Osteocyte (in vitro differentiated cells): ENCODE results near the gene TIMM17B. TPM values are rescaled to one million over a fixed set of nuclear protein-coding genes. Genes with fewer than 3 reads are reported as not detected.

Source experiments
- DNase-seq: peaks from one replicate; pipeline ENCODE4 v3.0.0; 2021; ENCODE audit warnings: mixed read lengths; ENCODE audit not compliant: unreplicated experiment; ENCODE audit errors: extremely low spot score
- H3K27ac Mint-ChIP-seq: one replicate; pipeline ENCODE4 v1.8.0; 2021; ENCODE audit warnings: mild to moderate bottlenecking, mixed read lengths; ENCODE audit not compliant: unreplicated experiment
- H3K27me3 Mint-ChIP-seq: one replicate; pipeline ENCODE4 v1.8.0; 2021; ENCODE audit warnings: mixed read lengths; ENCODE audit not compliant: unreplicated experiment
- H3K36me3 Mint-ChIP-seq: one replicate; pipeline ENCODE4 v1.8.0; 2021; ENCODE audit warnings: mixed read lengths; ENCODE audit not compliant: unreplicated experiment
- H3K4me1 Mint-ChIP-seq: one replicate; pipeline ENCODE4 v1.8.0; 2021; ENCODE audit warnings: mixed read lengths; ENCODE audit not compliant: unreplicated experiment
- H3K4me3 Mint-ChIP-seq: one replicate; pipeline ENCODE4 v1.8.0; 2021; ENCODE audit warnings: mild to moderate bottlenecking, moderate library complexity, mixed read lengths; ENCODE audit not compliant: unreplicated experiment
- H3K9me3 Mint-ChIP-seq: one replicate; pipeline ENCODE4 v1.8.0; 2021; ENCODE audit warnings: mixed read lengths; ENCODE audit not compliant: unreplicated experiment
- CTCF ChIP-seq: fragments of 200-600 bp; sonication (generic); IDR thresholded peaks from 2 replicates; pipeline ENCODE4 v1.5.0; 2021; ENCODE audit warnings: antibody characterized with exemption, mild to moderate bottlenecking, moderate library complexity
- total RNA-seq: library from RNA; stranded (reverse); gene quantifications from 2 replicates; pipeline ENCODE4 v1.2.1, GENCODE V29; 2021

TIMM17B gene
- total RNA-seq, 1 donor from 2014 or later = 45.6 TPM

GRCh38 chrX:48924270-48924669 lies 26.7 kb upstream of the TIMM17B start:
- Mint-ChIP-seq H3K27me3 (no peaks in the 10 kb centered on the region), H3K27ac (no peak overlapping the region), H3K9me3 (no peaks in the 10 kb centered on the region), H3K4me3 (no peak overlapping the region), H3K36me3 (peaks cover 11% of the 10 kb centered on the region), H3K4me1 (peaks cover 12% of the 10 kb centered on the region)
- no peak for DNase-seq
- TF ChIP-seq CTCF = no peak

- Mint-ChIP-seq H3K27me3 (no peaks in the 10 kb centered on the region), H3K4me3 (no peak overlapping the region), H3K27ac (no peak overlapping the region), H3K9me3 (no peaks in the 10 kb centered on the region), H3K4me1 (peaks cover 12% of the 10 kb centered on the region), H3K36me3 (peaks cover 11% of the 10 kb centered on the region)
- no peak for DNase-seq
- no peak for TF ChIP-seq CTCF
These were observed 26.2 kb upstream of the TIMM17B start for GRCh38 chrX:48923771-48924170.

GRCh38 chrX:48920718-48921104 lies 23.1 kb upstream of the TIMM17B start:
- Mint-ChIP-seq H3K4me3 (no peak overlapping the region), H3K4me1 (peaks cover 26% of the 10 kb centered on the region), H3K27me3 (no peaks in the 10 kb centered on the region), H3K27ac (no peak overlapping the region), H3K9me3 (no peaks in the 10 kb centered on the region), H3K36me3 (peaks cover 7% of the 10 kb centered on the region)
- DNase-seq = no peak
- TF ChIP-seq CTCF = no peak

- peaks cover 2% of the 10 kb centered on the region for H3K36me3 Mint-ChIP-seq
- H3K9me3 Mint-ChIP-seq = no peaks in the 10 kb centered on the region
- no peak for DNase-seq
- peaks cover 26% of the 10 kb centered on the region for H3K4me1 Mint-ChIP-seq
- H3K4me3 Mint-ChIP-seq = no peak overlapping the region
- peak overlapping the region; percentile 94 for H3K27ac Mint-ChIP-seq
- no peaks in the 10 kb centered on the region for H3K27me3 Mint-ChIP-seq
- no peak for TF ChIP-seq CTCF
These were observed 22.6 kb upstream of the TIMM17B start for GRCh38 chrX:48919947-48920717.

- Mint-ChIP-seq H3K4me3 (peak overlapping the region; percentile 74), H3K27ac (peak overlapping the region; percentile 94), H3K9me3 (no peaks in the 10 kb centered on the region), H3K36me3 (peaks cover 2% of the 10 kb centered on the region), H3K27me3 (no peaks in the 10 kb centered on the region), H3K4me1 (peaks cover 26% of the 10 kb centered on the region)
- no peak for DNase-seq
- TF ChIP-seq CTCF = no peak
These were observed 21.8 kb upstream of the TIMM17B start for GRCh38 chrX:48919360-48919841.
